ENCODE results near the gene LCE7A.

- TF ChIP-seq CTCF (IDR thresholded peaks at IDR 0.05) (no peak), POLR2A (IDR thresholded peaks at IDR 0.05) (no peak)
Observed at GRCh38 chr1:152901631-152902030, 41.8 kb downstream of the LCE7A start.

Measured in right lobe of liver (tissue), 4 donors.